CD4-positive, alpha-beta T cell treated with Interleukin-1 beta for 1 hour (primary cell): ENCODE measurements around the gene KIRREL3.

Source experiments
- DNase-seq, 2 donors: peaks; one replicate each; pipeline ENCODE4 v3.0.0-alpha.2; 2020 to 2022

The KIRREL3 gene

DNA sequence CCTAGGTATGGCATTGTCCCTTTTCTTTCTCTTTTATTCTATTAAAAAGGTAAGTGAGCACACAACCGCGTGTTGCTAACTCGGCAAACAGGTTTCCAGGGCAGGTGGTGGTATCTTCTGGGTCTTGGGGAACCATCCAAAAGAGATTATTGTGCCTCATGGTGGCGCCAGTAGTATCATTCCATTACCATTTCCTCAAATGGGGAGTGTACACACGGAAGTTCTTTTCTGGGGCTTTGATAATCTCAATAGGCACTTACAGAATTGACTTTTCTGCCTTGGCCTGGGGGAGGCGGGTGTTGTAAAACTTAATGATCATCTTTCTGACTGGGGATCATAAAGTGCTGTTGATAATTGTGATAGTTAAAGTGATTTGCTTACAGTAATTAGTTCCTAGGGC is 234.1 kb downstream of the KIRREL3 start:
- no peak for DNase-seq

DNA sequence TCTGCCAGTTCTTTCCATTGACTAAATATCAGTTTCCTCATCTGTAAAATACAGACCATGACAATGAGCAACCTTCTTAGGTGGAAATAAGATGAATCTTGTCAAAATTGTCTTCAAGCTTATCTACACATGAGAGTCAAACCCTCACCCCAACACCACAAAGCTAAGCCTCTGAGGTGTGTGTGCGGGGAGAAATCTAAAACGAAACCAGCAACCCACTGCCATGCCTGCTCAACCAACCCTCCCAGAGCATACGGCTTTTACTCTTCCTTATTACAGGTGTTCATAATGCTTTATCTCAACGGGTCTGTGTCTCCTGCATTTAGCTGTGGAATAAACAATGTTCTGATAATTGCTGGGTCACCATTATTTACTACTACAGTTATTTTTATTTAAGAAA is 235.4 kb downstream of the KIRREL3 start:
- DNase-seq = no peak

DNA sequence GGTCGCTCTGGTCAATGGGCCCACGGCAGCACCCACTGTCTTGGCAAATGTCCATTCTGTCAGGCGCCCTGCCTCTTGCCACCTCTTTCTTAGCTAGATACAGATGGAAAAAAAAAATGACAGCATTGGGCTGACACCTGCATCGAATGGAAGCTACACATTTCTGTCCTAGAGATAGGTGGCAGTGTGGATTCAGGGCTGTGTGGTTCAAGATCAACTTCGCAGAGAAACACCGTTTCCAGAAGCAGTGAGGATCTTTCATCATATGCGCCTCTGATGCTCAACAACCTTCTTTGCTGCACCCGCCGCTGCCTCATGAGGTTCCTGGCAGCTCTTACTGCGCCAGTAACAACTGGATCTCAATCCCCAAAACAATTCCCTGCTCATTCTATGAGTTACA is 236.3 kb downstream of the KIRREL3 start:
- no peak for DNase-seq

DNA sequence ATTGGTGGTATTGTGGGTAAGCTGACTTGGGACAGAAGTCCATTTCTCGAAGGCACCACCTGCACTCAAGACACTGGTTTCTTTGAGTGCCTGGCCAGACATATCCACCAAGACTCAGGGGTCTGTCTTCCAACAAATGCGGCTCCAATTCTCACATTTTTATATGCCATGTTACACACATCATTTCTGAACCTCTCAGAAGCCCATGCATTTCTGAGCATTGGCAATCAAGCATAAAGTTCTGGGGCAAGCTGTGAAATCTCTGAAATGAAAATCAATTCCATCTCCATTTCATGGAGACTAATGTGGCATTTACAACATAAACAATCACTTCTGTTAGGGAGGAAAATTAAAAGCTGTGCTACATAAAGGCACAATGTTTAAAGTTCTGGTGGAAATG is 243.7 kb downstream of the KIRREL3 start:
- DNase-seq = no peak

DNA sequence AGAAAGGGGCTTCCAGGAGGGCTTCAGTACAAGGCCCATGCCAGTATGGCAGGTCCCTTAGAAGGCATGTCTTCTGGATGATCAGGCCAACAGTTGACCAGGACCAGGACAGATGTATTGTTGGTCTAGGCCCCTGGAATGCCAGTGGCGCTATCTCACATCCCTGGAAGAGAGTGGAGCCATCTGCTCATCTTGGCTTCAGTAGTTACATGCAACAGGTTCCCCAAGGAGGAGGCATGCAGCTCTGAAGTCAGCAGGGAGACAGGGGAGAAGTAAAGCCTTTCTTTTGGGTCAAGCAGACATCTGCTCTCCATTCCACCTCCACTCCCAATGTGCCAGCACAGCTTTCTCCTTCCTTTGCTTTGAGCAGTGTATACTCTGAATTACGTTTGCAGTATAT is 244.1 kb downstream of the KIRREL3 start:
- DNase-seq = no peak

DNA sequence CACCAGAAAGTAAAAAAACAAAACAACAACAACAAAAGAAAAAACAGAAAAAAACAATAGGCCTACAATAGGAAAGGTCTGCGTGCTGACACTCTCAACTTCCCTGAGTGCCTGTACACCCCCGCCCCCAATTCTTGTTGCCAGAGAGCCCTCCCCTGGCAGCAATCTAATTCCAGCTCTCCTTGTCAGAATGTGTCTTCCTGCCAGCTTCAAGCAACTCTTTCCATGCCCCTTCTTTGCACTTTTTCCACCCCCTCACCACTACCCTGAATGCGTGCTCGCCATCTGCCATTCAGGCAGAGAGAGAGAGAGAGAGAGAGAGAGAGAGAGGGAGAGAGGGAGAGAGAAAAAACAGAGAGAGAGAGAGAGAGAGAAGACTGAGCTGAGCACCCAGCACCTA is 245.0 kb downstream of the KIRREL3 start:
- DNase-seq = no peak

DNA sequence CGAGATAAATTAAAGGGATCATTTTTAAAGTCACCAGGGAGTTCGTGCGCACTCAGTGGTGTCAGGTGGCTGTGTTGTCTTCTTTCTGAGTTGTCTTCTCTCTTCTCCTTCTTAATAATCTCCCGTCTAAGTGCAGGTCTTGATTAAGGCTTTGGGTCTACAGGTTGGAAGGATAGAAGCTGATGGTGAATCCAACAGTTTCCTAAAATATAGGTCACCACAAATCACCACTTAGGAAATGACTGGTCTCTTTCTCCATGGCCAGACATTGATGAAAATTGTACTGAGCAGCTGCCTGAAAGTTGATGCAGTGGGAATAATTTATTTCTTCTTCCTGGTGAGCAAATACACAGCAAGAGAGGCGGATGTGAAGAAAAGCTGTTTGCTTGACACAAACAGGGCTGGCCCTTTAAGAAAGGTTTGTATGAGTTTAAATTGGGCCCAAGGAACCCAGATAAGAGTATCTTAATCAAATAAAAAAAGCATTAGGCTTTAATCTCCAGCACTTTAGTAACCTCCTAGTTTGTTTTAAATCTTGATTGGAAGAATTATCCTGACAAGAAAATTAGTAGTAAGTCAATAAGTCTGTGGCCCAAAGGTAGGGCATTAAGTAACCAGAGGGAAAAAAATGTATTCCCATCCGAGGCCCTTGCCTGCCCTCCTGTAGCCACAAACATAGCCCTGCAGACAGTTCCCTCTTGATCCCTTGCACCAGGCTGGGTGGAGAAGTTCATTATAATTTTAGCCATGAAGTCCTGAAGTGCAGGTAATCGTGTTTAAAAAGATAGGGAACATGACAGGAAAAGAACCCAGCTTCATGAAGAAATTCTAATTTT is 245.8 kb downstream of the KIRREL3 start:
- no peak for DNase-seq

DNA sequence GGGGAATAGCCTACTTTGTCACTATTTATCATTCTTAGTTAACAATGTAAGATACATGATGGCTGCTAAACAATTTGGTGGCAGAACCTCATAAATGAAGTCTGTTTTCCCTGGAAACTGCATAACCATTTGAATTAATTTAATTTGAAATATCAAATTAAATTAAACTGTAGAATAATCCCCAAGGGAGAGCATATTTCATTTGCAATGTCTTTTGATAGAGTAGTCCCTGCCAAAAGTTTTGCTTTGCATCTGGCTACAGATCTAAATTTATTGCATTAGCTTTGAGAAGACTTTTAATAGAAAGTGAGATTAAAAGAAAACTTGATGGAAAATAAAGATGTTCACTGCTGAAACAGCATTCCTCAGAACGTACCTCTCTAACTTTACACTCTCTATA is 246.6 kb downstream of the KIRREL3 start:
- DNase-seq = no peak

DNA sequence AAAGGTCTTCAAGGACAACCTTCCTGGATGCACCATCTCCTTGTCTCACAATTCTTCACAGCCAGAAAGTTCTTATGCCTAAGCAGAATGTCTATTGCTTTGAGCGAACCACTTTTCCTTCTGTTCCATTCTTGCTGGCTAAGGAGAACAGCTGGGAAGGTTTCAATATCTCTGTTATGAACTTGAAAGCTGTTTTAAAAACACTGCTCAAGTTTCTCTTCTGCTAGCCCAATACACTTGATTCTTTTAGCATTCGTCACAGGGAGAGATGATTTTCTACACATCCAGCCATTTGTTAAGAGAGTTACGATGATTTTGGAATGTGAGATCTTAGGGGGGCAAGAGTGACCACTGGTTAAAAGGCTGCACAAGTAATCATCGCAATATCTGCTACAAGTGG is 249.3 kb downstream of the KIRREL3 start:
- no peak for DNase-seq

DNA sequence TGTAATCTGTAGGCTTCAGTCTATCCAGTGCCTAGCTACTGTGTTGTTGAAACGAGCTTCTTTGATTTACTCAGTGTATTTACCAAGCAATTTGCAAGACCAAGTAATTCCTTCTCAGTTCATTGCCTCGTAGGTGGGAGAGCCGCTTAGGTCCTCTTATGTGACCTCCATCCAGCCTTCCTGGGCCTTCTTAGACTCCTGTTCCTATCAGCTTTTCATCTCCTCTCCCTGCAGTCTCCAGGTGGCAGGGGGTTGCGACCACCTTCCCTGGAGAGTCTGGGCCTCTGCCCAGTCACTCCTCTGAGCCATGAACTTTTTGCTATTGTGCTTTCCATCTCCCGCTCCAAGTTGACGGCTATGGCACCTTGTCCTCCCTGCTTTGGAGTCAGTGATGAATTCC is 251.8 kb downstream of the KIRREL3 start:
- DNase-seq = no peak

DNA sequence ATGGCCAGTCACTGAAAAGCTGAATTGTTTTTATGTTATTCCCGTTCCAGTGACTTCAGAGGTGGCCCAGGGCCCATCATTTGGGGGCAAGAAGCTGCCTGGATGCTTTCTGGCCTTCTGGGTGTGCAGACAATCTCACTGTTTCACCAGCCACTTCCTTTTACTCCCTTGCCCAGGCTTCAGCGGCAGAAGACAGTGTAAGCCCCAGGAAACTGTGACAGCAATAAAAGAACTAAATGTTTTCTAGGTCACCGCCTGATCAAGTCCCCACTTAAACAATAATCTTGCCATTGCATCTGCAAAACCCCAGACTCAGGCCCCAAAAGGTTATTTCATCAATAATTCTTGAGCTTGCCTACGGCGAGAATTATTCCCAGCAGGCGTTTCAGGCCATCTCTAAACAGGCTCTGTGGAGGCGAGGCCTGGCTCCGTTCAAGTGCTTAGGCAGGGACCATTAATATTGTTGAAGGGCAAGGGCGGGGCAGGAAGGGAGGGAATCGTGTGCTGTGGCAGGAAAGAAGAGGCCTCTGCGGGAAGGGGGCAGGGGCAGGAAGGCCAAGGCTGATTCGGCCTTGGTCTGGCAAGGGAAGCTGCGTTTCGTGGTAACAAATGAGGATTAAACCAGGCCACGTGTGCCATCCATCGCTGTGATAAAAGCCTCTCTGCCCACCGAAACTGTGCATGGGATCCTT is 252.3 kb downstream of the KIRREL3 start:
- DNase-seq = no peak

DNA sequence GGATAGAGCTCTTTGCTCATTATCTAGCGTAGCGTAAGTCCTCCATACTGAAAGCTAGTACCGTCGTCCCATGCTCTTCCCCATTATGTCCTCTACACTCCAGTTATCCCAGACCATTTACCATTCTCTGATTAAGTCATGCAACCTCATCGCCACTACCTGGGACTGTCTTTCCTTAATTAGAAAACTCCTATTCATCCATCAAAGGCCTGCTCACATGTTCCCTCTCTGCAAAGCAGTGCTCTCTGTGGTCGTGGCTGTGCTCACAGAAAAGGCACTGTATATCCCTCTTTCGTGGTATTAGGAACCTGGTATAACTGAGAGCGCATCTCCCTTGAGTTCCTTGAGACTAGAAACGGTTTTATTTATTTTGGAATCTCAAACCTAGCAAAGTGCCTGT is 253.3 kb downstream of the KIRREL3 start:
- no peak for DNase-seq

DNA sequence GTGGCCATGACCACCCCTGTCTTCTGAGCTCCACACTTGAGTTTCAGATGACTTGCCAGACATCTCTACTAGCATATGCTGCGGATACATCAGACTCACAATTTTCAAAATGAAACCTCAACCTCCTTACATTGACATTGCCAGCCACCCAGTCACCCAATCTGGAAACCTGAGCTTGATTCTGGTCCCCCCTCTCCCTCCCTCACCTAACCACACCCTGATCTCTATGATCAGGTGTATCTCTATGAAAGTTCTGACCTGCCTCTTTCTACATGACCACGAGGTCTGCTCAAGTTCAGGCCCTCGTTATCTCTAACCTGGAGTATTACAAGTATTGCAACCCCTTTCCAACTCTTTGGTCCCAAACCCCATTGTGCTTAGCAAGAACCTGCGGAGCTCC is 254.1 kb downstream of the KIRREL3 start:
- DNase-seq = no peak

DNA sequence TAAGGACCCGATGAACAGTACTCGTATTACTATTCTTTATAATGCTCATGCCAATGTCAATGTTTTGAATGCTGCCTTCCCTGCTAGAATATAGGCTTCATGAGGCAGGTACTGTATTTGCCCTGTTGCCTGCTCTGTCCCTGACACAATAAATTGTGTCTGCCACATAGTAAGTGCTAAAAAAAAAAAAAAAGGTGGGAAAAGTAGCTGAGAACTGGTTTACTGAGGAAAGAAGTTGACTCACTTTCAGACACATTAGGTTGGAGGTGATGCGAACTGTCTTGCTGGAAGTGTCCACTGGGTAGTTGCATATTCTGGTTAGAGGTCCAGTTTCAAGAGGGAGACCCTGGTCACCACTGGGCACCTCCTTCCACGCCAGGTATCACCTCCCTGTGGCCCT is 255.9 kb downstream of the KIRREL3 start:
- no peak for DNase-seq

DNA sequence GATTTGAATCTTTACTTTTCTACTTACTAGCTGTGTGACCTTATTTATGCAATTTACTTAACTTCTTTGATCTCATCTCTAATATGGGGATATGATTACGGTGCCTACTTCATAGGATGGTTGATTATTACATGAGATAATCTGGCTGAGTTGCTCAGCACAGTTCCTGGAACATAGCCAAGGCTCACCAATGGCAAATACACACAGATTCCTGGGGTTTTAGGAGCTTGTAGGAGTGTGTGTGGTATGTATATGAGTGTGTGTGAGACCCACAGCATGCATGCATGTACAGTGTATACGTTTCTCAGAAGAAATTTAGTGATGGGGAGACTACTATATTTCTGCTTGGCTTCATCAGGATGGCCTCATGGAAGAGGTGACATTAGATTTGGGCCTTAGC is 256.9 kb downstream of the KIRREL3 start:
- DNase-seq = no peak

DNA sequence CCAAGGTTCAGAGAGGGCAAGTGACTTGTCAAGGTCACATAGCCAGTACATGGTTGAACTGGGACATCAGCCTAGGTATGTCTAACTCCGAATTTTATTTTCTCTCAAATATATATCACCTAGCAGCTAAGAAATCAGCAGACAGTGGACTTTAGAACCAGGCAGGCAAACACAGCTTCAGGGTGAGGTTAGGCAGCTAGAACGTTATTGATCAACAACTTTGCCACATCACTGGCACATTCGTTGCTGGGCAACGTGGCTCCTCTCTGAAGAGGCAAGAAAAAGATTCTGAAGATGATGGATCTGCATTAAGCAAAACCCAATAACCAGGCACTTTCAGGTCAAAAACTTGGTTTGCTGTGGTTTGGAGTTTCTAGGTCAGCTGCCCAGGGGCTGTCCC is 258.0 kb downstream of the KIRREL3 start:
- peak in 1 of 2 donors; percentile 2 for DNase-seq

DNA sequence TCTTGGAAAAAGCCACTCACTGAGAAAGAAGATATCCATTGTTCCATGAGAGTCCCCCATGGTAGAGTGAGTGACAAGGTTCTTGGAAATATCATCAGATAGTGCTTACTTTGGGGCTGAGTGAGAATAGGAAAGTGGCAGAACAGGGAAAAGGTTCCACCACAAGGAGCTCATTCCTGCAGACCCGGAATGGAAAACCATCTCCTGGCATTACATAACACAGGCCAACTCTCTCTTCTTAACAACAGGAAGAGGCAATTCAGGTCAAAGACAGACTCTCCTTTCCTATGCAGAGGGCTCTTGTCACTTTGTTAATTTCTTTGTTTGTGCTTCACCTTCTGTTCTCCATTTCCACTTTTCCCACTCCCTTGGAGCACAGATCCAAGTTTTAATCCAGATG is 259.7 kb downstream of the KIRREL3 start:
- no peak for DNase-seq

DNA sequence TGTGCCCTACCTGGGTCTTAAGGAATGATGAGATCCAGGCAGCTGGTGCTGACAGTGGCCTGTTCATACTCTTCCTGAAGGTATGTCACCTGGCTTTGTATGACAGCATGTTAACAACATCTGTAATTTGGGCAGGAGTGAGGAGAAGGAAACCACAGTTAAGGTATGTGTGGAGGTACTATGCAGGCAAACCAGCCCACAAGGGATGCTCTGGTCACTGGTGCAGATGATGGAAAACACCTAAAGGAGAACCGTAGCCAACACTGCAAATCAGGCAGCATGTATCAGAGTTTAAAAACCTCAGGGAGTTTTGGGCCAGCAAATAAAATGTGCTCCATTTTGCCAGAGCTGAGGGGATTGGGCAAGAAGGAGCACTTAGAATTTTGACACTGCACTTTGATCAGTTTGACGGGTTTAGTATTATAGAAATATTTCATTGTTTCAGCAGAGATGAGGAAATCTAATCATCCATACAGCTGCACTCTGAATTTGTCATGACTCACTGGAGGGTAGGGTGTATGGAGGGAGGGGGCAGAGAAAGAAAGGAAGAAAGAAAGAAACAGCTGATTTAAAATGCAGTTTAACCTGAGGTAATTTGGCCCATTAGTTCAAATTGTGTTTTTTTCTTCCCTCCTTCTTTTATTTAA is 260.9 kb downstream of the KIRREL3 start:
- no peak for DNase-seq

DNA sequence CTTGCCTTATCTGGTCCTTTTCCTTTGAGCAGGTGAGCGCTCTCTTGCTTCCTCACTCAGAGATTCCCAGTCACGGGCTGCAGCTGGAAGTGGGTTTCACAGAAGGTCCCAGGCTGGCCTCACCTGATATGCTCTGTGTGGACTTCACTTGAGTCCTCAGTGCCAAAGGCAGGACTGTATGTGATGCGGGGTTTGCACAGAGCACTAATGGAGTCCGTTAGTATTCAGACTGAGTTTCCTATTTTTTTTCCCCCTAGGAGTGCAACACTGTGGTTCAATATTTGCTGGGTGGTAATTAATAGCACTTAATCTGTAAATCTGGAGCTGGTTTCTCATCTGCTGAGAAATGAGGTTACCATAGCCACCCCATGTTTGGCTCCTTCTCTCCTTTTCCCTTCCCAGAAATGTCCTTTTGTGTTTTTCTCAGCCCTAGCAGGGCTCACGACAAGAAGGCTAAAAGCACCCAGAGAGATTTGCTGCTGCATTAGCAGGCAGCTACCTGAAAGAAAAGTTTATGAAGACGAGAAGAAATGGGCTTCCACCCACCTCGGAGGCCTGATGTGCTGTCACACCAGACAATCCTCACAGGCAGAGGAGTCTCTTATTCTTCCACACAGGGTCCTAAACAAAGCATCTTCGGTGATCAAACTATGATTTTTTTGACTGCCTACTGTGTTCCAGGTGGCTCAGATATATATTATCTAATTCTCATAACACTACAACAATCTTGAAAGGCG is 262.1 kb downstream of the KIRREL3 start:
- no peak for DNase-seq

DNA sequence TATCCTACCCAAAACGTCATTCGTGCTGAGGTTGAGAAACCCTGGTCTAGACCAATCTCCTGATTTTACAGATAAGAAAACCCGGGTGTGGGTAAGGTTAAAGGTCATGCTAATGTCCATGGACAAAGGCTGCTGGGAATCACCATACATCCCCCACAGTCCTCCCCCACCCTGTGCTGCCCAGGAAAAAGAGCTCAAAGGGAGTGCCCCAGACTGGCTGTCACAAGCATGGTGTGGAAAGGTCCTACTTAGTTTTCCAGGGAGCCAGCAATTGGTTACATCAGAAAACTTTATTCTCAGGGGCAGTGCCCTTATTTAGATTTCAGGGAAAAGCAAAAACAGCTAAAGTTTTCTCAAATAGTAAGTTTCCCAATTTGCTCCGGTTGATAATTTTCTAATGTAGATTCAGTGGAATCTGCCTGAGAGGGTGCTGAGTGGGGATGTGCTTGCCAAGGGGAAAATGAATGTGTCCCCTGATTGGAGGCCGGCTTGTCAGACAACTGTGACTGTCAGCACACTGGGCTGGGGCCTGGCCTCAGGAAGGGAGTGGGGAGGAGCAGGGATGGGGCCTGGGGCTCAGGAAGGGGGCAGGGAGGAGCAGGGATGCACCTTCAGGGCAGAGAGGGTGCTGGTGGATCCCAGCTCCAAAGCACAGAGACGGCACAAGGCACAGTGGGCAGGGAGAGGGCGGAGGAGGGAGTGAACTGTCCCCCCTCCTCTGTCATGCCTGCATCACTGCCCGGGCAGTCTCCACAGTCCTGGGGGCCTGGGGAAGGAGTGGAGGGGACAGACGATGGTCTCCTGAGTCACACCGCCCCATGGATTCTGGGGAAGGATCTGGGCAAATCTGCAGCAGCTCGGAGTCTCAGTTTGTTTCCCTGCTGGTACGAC is 263.6 kb downstream of the KIRREL3 start:
- no peak for DNase-seq

DNA sequence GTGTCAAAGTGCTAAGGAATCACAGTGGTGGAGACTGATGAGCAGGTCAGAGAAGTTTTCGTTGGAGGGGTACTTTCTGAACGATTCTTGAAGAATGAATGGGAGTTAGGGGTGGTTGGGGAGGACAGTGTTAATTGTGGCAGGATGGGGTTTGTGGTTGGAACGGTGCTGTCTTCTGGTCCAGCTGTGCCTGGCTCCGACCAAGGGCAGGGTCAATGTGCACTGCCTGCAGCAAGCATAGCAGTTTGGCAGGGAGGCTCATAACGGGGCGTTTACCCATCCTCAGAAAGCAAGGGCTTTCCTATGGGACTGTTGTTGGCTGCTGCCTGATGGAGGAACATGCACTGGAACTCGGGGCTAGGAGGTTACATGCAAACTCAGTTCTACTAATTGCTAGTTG is 265.8 kb downstream of the KIRREL3 start:
- DNase-seq = no peak

DNA sequence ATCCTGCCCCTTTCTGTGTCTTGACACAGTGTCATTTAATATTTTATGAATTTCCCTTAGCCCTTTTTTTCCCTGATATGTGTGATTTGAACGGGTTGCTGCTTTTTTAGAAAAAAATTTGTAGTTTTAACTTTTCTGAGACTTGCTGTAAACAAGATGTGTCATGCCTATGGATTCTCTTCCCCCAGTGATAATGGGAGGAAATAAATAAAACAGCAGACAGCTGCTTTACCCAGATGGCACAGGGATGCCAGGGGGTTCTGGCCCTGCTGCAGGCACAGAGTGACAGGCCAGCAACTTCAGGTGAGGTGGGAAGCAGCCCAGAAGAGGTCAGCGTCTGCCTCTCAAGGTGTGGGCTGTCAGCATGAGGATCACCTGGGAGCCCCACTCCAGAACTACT is 266.9 kb downstream of the KIRREL3 start:
- no peak for DNase-seq
